ENCODE data around the gene BAIAP3. TPM values are rescaled to one million over a fixed set of nuclear protein-coding genes. Genes with fewer than 3 reads are reported as not detected.

BAIAP3 gene
- total RNA-seq, 2 experiments from 2014 or later, result 19.6 to 21.5 TPM

DNA sequence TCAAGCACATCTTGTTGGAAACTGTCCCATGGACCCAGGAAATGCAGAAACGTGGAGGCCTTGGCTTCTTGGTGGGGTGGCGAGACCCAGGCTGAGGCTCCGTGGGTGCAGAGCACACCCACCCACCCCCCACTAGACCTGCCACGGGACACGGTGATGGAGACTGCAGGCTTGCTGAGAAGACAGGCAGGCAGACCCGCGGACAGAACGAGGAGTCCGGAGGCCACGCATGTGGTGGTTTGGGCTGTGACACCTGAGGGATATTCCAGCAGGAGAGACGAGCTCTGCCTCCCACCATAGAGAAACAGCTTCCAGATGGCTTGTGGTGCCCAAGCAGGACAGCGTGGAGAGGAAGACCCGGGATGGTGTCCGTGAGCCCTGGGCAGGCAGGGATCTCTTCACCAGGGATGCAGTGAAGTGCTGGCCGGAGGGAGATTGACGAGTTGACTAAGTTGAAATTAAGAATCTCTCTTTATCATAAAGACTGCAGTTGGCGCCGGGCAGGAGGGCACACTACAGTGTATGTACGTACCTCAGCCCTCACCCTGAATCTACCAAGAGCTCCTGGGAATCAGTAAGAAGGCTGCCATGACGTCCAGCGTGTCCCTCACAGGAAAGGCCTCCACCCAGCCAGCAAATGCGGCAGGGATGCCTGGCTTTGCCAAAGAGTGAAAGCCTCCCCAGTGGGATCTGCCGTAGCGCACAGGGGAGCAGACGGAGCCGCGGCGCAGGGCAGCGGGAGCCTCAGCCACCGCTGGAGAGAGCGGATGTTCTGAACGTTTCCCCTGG is 15.8 kb upstream of the BAIAP3 start:
- Histone ChIP-seq H3K4me3 (ENCODE audit: low read length) (no peak overlapping the region), H3K27me3 (ENCODE audit: control insufficient read depth in 1 of 2, insufficient read depth in 2 of 2, low read length in 2 of 2) (no peaks in the 10 kb centered on the region), H3K27ac (ENCODE audit: low read depth in 1 of 2, low read length in 2 of 2) (no peak overlapping the region), H3K9me3 (ENCODE audit: control insufficient read depth in 1 of 2, insufficient read depth in 1 of 2, low read length in 2 of 2) (no peaks in the 10 kb centered on the region), H3K4me1 (ENCODE audit: insufficient read depth, low read length) (peaks cover 24% of the 10 kb centered on the region), H3K36me3 (ENCODE audit: insufficient read depth, low read length) (peaks cover 89% of the 10 kb centered on the region)
- peaks cover 68% of the 10 kb centered on the region for H3K36me3 Mint-ChIP-seq (ENCODE audit: low read depth)
- peaks cover 5% of the 10 kb centered on the region for H3K4me1 Mint-ChIP-seq (ENCODE audit: low read depth)
- ATAC-seq (ENCODE audit: poor library complexity), result no peak
- no peaks in the 10 kb centered on the region for H3K9me3 Mint-ChIP-seq
- POLR2A ChIA-PET, result interaction anchor here (0.9 to 1.7 kb wide), 3 partner anchors 8 to 26 kb away, joined by 3 to 5 read pairs (median 3); partner anchors contain the start of gene UBE2I
- H3K27me3 Mint-ChIP-seq, result no peaks in the 10 kb centered on the region
- intact Hi-C loops (cut with DNase I, micrococcal nuclease), result no loop called here
- H3K4me3 Mint-ChIP-seq, result peak overlapping the region; percentile 25
- peak in 1 of 14 experiments; percentile 9 for DNase-seq
- CTCF ChIA-PET, result no interaction called here
- H3K27ac Mint-ChIP-seq, result no peak overlapping the region
- TF ChIP-seq, protein P1, sequence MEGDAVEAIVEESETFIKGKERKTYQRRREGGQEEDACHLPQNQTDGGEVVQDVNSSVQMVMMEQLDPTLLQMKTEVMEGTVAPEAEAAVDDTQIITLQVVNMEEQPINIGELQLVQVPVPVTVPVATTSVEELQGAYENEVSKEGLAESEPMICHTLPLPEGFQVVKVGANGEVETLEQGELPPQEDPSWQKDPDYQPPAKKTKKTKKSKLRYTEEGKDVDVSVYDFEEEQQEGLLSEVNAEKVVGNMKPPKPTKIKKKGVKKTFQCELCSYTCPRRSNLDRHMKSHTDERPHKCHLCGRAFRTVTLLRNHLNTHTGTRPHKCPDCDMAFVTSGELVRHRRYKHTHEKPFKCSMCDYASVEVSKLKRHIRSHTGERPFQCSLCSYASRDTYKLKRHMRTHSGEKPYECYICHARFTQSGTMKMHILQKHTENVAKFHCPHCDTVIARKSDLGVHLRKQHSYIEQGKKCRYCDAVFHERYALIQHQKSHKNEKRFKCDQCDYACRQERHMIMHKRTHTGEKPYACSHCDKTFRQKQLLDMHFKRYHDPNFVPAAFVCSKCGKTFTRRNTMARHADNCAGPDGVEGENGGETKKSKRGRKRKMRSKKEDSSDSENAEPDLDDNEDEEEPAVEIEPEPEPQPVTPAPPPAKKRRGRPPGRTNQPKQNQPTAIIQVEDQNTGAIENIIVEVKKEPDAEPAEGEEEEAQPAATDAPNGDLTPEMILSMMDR (IDR thresholded peaks at IDR 0.05), result no peak

GRCh38 chr16:1318268-1318545 is 15.2 kb upstream of the BAIAP3 start:
- no peaks in the 10 kb centered on the region for H3K27me3 ChIP-seq (ENCODE audit: control insufficient read depth in 1 of 2, insufficient read depth in 2 of 2, low read length in 2 of 2)
- Mint-ChIP-seq H3K27ac (no peak overlapping the region), H3K27me3 (no peaks in the 10 kb centered on the region), H3K4me3 (no peak overlapping the region), H3K36me3 (ENCODE audit: low read depth) (peaks cover 64% of the 10 kb centered on the region), H3K9me3 (no peaks in the 10 kb centered on the region), H3K4me1 (ENCODE audit: low read depth) (peaks cover under 1% of the 10 kb centered on the region)
- intact Hi-C loops (cut with DNase I, micrococcal nuclease), result no loop called here
- peaks cover 88% of the 10 kb centered on the region for H3K36me3 ChIP-seq (ENCODE audit: insufficient read depth, low read length)
- peak in 1 of 14 experiments; percentile 12 for DNase-seq
- H3K4me3 ChIP-seq (ENCODE audit: low read length), result no peak overlapping the region
- no peak overlapping the region for H3K27ac ChIP-seq (ENCODE audit: low read depth in 1 of 2, low read length in 2 of 2)
- CTCF ChIA-PET, result no interaction called here
- TF ChIP-seq, protein P1 (IDR thresholded peaks at IDR 0.05), result no peak
- no peaks in the 10 kb centered on the region for H3K9me3 ChIP-seq (ENCODE audit: control insufficient read depth in 1 of 2, insufficient read depth in 1 of 2, low read length in 2 of 2)
- POLR2A ChIA-PET, result interaction anchor here (1.0 kb wide), 1 partner anchor 9 kb away, joined by 3 read pairs; the partner anchor contains the start of gene UBE2I
- H3K4me1 ChIP-seq (ENCODE audit: insufficient read depth, low read length), result peaks cover 19% of the 10 kb centered on the region
- ATAC-seq (ENCODE audit: poor library complexity), result no peak

- ChIA-PET POLR2A (no interaction called here), CTCF (no interaction called here)
- no peaks in the 10 kb centered on the region for H3K27me3 ChIP-seq (ENCODE audit: control insufficient read depth in 1 of 2, insufficient read depth in 2 of 2, low read length in 2 of 2)
- no peaks in the 10 kb centered on the region for H3K27me3 Mint-ChIP-seq
- H3K36me3 ChIP-seq (ENCODE audit: insufficient read depth, low read length), result peaks cover 90% of the 10 kb centered on the region
- H3K27ac Mint-ChIP-seq, result no peak overlapping the region
- intact Hi-C loops (cut with DNase I, micrococcal nuclease), result no loop called here
- DNase-seq, result peak in 1 of 14 experiments; percentile 19
- TF ChIP-seq, protein P1 (IDR thresholded peaks at IDR 0.05), result no peak
- H3K4me3 Mint-ChIP-seq, result no peak overlapping the region
- no peaks in the 10 kb centered on the region for H3K4me1 Mint-ChIP-seq (ENCODE audit: low read depth)
- no peak overlapping the region for H3K27ac ChIP-seq (ENCODE audit: low read depth in 1 of 2, low read length in 2 of 2)
- no peaks in the 10 kb centered on the region for H3K9me3 ChIP-seq (ENCODE audit: control insufficient read depth in 1 of 2, insufficient read depth in 1 of 2, low read length in 2 of 2)
- H3K4me3 ChIP-seq (ENCODE audit: low read length), result no peak overlapping the region
- H3K4me1 ChIP-seq (ENCODE audit: insufficient read depth, low read length), result peaks cover 11% of the 10 kb centered on the region
- H3K36me3 Mint-ChIP-seq (ENCODE audit: low read depth), result peaks cover 69% of the 10 kb centered on the region
- ATAC-seq (ENCODE audit: poor library complexity), result no peak
- H3K9me3 Mint-ChIP-seq, result no peaks in the 10 kb centered on the region
Observed at GRCh38 chr16:1319041-1319440, 14.4 kb upstream of the BAIAP3 start.

Data from CD4-positive, alpha-beta T cell (primary cell).